Neural progenitor cell (in vitro differentiated cells): ENCODE measurements around the gene SBK2. TPM values are rescaled to one million over a fixed set of nuclear protein-coding genes. Genes with fewer than 3 reads are reported as not detected.

Source experiments
- DNase-seq: peaks from one replicate; pipeline ENCODE4 v3.0.0-alpha.2; 2016; ENCODE audit warnings: low spot score
- H2AFZ ChIP-seq: fragments of 200-600 bp; sonication (generic); replicated peaks from 2 replicates; pipeline ENCODE4 v1.6.1; 2016; ENCODE audit warnings: antibody characterized with exemption
- H3F3A ChIP-seq: fragments of 200-600 bp; sonication (generic); 2 replicates; pipeline ENCODE4 v1.6.1; 2016; ENCODE audit warnings: antibody characterized with exemption, low read depth
- H3K27ac ChIP-seq: fragments of 200-600 bp; sonication (generic); 2 replicates; pipeline ENCODE4 v1.5.1; 2016; ENCODE audit warnings: mild to moderate bottlenecking
- H3K27me3 ChIP-seq: fragments of 200-600 bp; sonication (generic); 2 replicates; pipeline ENCODE4 v1.6.1; 2016; ENCODE audit warnings: mild to moderate bottlenecking, moderate library complexity
- H3K36me3 ChIP-seq: fragments of 200-600 bp; sonication (generic); 2 replicates; pipeline ENCODE4 v1.5.1; 2016
- H3K4me1 ChIP-seq: fragments of 200-600 bp; sonication (generic); 2 replicates; pipeline ENCODE4 v1.6.1; 2016; ENCODE audit warnings: mixed run types
- H3K4me2 ChIP-seq: fragments of 200-600 bp; sonication (generic); 2 replicates; pipeline ENCODE4 v1.6.1; 2016
- H3K4me3 ChIP-seq: fragments of 200-600 bp; sonication (generic); 2 replicates; pipeline ENCODE4 v1.5.1; 2016
- H3K79me2 ChIP-seq: fragments of 200-600 bp; sonication (generic); 2 replicates; pipeline ENCODE4 v1.6.1; 2016; ENCODE audit warnings: low read depth
- H3K9ac ChIP-seq: fragments of 200-600 bp; sonication (generic); 2 replicates; pipeline ENCODE4 v1.6.1; 2016
- H3K9me3 ChIP-seq: fragments of 200-600 bp; sonication (generic); 2 replicates; pipeline ENCODE4 v1.5.1; 2016; ENCODE audit warnings: low read depth
- H4K20me1 ChIP-seq: fragments of 200-600 bp; sonication (generic); 2 replicates; pipeline ENCODE4 v1.6.1; 2016; ENCODE audit warnings: low read depth
- H3K27ac Mint-ChIP-seq: 3 replicates; pipeline ENCODE4 v1.8.0; 2021; ENCODE audit warnings: mixed read lengths
- H3K27me3 Mint-ChIP-seq: 2 replicates; pipeline ENCODE4 v1.8.0; 2022; ENCODE audit warnings: low read depth, mild to moderate bottlenecking, inconsistent platforms, moderate library complexity, mixed read lengths; ENCODE audit not compliant: insufficient read depth
- H3K36me3 Mint-ChIP-seq: 3 replicates; pipeline ENCODE4 v1.8.0; 2021; ENCODE audit warnings: mixed read lengths
- H3K4me1 Mint-ChIP-seq: 3 replicates; pipeline ENCODE4 v1.8.0; 2021; ENCODE audit warnings: mixed read lengths
- H3K4me3 Mint-ChIP-seq: 3 replicates; pipeline ENCODE4 v1.8.0; 2021; ENCODE audit warnings: mild to moderate bottlenecking, moderate library complexity, mixed read lengths
- H3K9me3 Mint-ChIP-seq: 3 replicates; pipeline ENCODE4 v1.8.0; 2020; ENCODE audit warnings: mixed read lengths
- EZH2 ChIP-seq: fragments of 200-600 bp; sonication (generic); IDR thresholded peaks from 2 replicates; pipeline ENCODE4 v1.6.1; 2017; ENCODE audit warnings: antibody characterized with exemption, mild to moderate bottlenecking, moderate library complexity
- EZH2phosphoT487 ChIP-seq: fragments of 200-600 bp; sonication (generic); IDR thresholded peaks from 2 replicates; pipeline ENCODE4 v1.6.1; 2017; ENCODE audit warnings: antibody characterized with exemption
- total RNA-seq: library from RNA; depleted of rRNA; stranded (reverse); fragments of >200 nt; gene quantifications from 2 replicates; pipeline ENCODE4 v1.2.3, GENCODE V29; 2015; ENCODE audit warnings: low replicate concordance
- TF ChIP-seq, protein P1 (sequence below): fragments of 200-600 bp; sonication (generic); IDR thresholded peaks from 2 replicates; pipeline ENCODE4 v1.5.1; 2017; ENCODE audit warnings: antibody characterized with exemption, mild to moderate bottlenecking

Gene SBK2
- total RNA-seq, 1 donor from 2014 or later, result not detected

DNA sequence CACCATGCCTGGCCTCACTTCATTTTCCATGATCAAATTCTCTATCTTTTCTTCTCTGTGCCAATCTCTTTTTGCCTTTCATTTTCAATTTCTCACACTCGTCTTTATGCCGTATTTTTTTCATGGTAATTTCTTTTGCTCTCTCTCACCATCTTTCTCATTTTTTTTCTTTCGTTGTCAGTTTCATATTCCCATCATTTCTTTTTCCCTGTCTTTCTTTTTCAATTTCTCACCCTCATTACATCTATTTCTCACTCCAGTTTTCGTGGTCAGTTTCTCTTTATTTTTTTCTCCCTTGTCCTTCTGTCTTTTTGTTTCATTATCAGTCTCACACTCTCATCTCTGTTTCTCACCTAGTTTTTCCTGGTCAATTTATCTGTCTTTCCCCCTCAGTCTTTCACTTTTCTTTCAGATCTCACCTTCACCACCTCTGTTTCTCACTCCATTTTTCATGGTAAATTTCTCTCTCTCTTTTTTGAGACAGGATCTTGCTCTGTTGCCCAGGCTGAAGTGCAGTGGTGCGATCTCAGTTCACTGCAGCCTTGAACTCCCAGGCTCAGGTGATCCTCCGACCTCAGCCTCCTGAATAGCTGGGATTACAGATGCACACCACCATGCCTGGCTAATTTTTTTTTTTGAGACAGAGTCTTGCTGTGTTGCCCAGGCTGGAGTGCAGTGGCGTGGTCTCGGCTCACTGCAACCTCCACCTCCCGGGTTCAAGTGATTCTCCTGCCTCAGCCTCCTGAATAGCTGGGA lies 34.6 kb downstream of the SBK2 start:
- Histone ChIP-seq H4K20me1 (no peaks in the 10 kb centered on the region), H3K9ac (no peak overlapping the region), H3K9me3 (no peaks in the 10 kb centered on the region), H3K27ac (no peak overlapping the region), H2AFZ (no peak overlapping the region), H3K4me3 (no peak overlapping the region), H3K36me3 (no peaks in the 10 kb centered on the region), H3K4me2 (no peak overlapping the region), H3F3A (no peaks in the 10 kb centered on the region), H3K4me1 (no peaks in the 10 kb centered on the region), H3K79me2 (no peaks in the 10 kb centered on the region), H3K27me3 (peaks cover 35% of the 10 kb centered on the region)
- H3K36me3 Mint-ChIP-seq, result peaks cover 9% of the 10 kb centered on the region
- TF ChIP-seq EZH2phosphoT487 (no peak), EZH2 (no peak)
- TF ChIP-seq, protein P1, sequence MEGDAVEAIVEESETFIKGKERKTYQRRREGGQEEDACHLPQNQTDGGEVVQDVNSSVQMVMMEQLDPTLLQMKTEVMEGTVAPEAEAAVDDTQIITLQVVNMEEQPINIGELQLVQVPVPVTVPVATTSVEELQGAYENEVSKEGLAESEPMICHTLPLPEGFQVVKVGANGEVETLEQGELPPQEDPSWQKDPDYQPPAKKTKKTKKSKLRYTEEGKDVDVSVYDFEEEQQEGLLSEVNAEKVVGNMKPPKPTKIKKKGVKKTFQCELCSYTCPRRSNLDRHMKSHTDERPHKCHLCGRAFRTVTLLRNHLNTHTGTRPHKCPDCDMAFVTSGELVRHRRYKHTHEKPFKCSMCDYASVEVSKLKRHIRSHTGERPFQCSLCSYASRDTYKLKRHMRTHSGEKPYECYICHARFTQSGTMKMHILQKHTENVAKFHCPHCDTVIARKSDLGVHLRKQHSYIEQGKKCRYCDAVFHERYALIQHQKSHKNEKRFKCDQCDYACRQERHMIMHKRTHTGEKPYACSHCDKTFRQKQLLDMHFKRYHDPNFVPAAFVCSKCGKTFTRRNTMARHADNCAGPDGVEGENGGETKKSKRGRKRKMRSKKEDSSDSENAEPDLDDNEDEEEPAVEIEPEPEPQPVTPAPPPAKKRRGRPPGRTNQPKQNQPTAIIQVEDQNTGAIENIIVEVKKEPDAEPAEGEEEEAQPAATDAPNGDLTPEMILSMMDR, result no peak
- H3K9me3 Mint-ChIP-seq, result peaks cover 14% of the 10 kb centered on the region
- no peak overlapping the region for H3K27ac Mint-ChIP-seq
- no peak for DNase-seq
- peaks cover 8% of the 10 kb centered on the region for H3K4me1 Mint-ChIP-seq
- no peak overlapping the region for H3K4me3 Mint-ChIP-seq
- peaks cover 9% of the 10 kb centered on the region for H3K27me3 Mint-ChIP-seq

DNA sequence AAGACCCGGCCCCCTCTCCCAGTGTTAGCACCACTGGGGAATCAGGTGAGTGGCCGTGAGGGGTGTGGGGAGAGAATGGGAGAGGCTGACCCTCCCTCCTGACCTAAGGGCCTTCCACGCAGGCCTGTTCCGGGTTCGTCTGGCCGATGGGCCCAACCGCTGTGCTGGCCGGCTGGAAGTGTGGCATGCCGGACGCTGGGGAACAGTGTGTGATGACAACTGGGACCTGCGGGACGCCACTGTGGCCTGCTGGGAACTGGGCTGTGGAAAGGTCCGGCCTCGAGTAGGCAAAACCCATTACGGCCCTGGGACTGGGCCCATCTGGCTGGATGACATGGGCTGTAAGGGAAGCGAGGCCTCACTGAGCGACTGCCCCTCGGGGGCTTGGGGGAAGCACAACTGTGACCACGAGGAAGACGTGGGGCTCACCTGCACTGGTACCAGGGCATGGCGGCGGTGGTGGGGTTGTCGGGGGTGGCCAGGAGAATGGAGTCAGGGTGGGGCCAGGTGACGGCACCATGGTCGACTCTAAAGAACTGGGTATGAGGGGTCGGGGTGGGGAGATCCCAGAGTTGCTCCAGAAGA lies 36.5 kb downstream of the SBK2 start:
- Histone ChIP-seq H3F3A (no peaks in the 10 kb centered on the region), H3K27ac (no peak overlapping the region), H3K27me3 (peaks cover 34% of the 10 kb centered on the region), H4K20me1 (no peaks in the 10 kb centered on the region), H3K4me3 (no peak overlapping the region), H3K9me3 (no peaks in the 10 kb centered on the region), H3K4me2 (no peak overlapping the region), H3K4me1 (no peaks in the 10 kb centered on the region), H3K9ac (no peak overlapping the region), H3K79me2 (no peaks in the 10 kb centered on the region), H2AFZ (no peak overlapping the region), H3K36me3 (no peaks in the 10 kb centered on the region)
- Mint-ChIP-seq H3K36me3 (peaks cover 9% of the 10 kb centered on the region), H3K4me1 (peaks cover 13% of the 10 kb centered on the region), H3K4me3 (no peak overlapping the region), H3K27me3 (peaks cover 11% of the 10 kb centered on the region), H3K27ac (no peak overlapping the region), H3K9me3 (peaks cover 14% of the 10 kb centered on the region)
- TF ChIP-seq EZH2 (no peak), EZH2phosphoT487 (no peak)
- TF ChIP-seq, protein P1, result no peak
- DNase-seq, result no peak

DNA sequence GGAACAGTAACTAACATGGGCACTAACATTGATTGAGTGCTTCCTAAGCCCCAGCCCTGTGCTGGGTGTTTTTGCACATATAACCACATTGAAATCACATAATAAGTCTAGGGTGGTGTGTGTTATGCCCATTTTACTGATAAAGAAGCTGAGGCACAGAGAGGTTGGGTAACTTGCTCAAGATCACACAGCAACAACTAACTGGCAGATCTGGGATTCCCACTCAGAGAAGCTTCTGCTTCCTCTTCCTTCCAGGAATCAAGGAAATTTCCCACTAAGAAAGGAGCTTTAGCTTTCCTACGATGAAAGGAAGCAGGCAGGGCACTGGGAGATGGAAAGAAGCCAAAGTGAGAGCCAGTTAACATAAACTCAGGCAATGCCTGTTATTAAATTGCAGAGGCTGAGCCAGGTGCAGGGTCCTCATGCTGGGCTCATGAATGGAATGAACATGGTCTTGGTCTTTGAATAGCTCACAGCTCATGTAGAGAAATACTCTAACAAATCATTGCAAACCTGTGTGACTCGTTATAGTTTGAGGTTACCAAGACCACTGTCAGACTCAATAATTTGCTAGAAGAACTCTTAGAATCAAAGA lies 38.6 kb downstream of the SBK2 start:
- TF ChIP-seq, protein P1, result no peak
- TF ChIP-seq EZH2phosphoT487, result no peak
- TF ChIP-seq EZH2, result no peak
- no peak for DNase-seq
- no peaks in the 10 kb centered on the region for H4K20me1 ChIP-seq
- H3K9me3 Mint-ChIP-seq, result peaks cover 11% of the 10 kb centered on the region
- H3K36me3 ChIP-seq, result no peaks in the 10 kb centered on the region
- no peak overlapping the region for H3K4me2 ChIP-seq
- H3K36me3 Mint-ChIP-seq, result peaks cover 9% of the 10 kb centered on the region
- H3K27me3 Mint-ChIP-seq, result peaks cover 9% of the 10 kb centered on the region
- peaks cover 16% of the 10 kb centered on the region for H3K27me3 ChIP-seq
- peak overlapping the region; percentile 41 for H3K4me3 Mint-ChIP-seq
- no peak overlapping the region for H3K27ac Mint-ChIP-seq
- peaks cover 21% of the 10 kb centered on the region for H3K4me1 Mint-ChIP-seq
- no peak overlapping the region for H3K27ac ChIP-seq
- no peak overlapping the region for H2AFZ ChIP-seq
- no peaks in the 10 kb centered on the region for H3K4me1 ChIP-seq
- H3K79me2 ChIP-seq, result no peaks in the 10 kb centered on the region
- no peak overlapping the region for H3K9ac ChIP-seq
- H3K9me3 ChIP-seq, result no peaks in the 10 kb centered on the region
- H3F3A ChIP-seq, result no peaks in the 10 kb centered on the region
- H3K4me3 ChIP-seq, result no peak overlapping the region
